ENCODE results near the gene WDCP. TPM values are rescaled to one million over a fixed set of nuclear protein-coding genes. Genes with fewer than 3 reads are reported as not detected.
A peak's percentile ranks its signal among the peaks of the same experiment; 100 is the strongest.

Gene WDCP
- total RNA-seq, 1 experiment from 2014 or later: 36.9 TPM

DNA sequence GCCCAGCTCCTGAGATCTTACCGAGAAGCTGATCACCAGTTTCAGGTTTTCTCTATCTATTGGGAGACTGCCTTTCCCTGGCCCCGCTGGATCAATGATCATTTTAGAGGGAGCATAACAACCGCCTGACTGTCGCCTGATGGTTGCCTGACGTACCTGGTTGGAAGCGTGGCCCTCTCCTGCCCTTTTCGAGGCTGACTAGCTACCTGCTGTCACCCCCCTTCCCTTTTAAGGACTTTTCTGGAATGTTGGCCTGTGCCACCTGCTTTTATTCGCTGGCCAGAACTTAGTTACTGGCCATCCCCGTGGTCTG is 37.9 kb downstream of the WDCP start:
- H3K27me3 ChIP-seq (ENCODE audit: insufficient read depth, low read length): no peaks in the 10 kb centered on the region; the same call in 1 of the 2 replicates
- H3K27ac Mint-ChIP-seq: peak overlapping the region in 1 of 3 experiments; percentile 85; a peak in 1 of 7 replicates
- H3K23me2 ChIP-seq (ENCODE audit: insufficient read length, low read depth, low read length, poor library complexity, severe bottlenecking): no peaks in the 10 kb centered on the region
- no peak overlapping the region for H2BK15ac ChIP-seq (ENCODE audit: low read depth, low read length)
- H2AK5ac ChIP-seq (ENCODE audit: insufficient read length, low read length): no peak overlapping the region
- peaks cover 15% of the 10 kb centered on the region for H3K27me3 Mint-ChIP-seq (ENCODE audit: low read depth)
- H3T11ph ChIP-seq (ENCODE audit: low read length): no peak overlapping the region
- no peak overlapping the region for H4K8ac ChIP-seq (replicated peaks; ENCODE audit: insufficient read length, low read depth, low read length)
- no CpG with 5 or more reads among the region's 9 CpGs for WGBS (ENCODE audit: extremely low coverage, insufficient read length, low lambda C conversion rate)
- H2BK120ac ChIP-seq (ENCODE audit: low read depth, low read length, poor library complexity, severe bottlenecking): no peak overlapping the region
- no peak overlapping the region for H3K56ac ChIP-seq (ENCODE audit: insufficient read length, low read depth, low read length)
- H4K5ac ChIP-seq (ENCODE audit: insufficient read length, low read depth, low read length): no peak overlapping the region
- peak overlapping the region; percentile 60 to 62; a peak in 4 of 5 replicates for H3K4me3 Mint-ChIP-seq
- no peaks in the 10 kb centered on the region for H3K9me3 Mint-ChIP-seq
- no peak overlapping the region for H3K27ac ChIP-seq (ENCODE audit: insufficient read length, low read depth, low read length)
- no peak for DNase-seq
- H2BK5ac ChIP-seq (ENCODE audit: insufficient read length, low read length): no peak overlapping the region
- H3K4ac ChIP-seq (ENCODE audit: low read depth, low read length): no peak overlapping the region
- H2BK20ac ChIP-seq (ENCODE audit: low read depth, low read length, poor library complexity, severe bottlenecking): no peak overlapping the region
- peaks cover 20 to 21% of the 10 kb centered on the region in 2 experiments for H3K4me1 Mint-ChIP-seq
- no peaks in the 10 kb centered on the region; a peak in 1 of 7 replicates for H3K36me3 Mint-ChIP-seq (ENCODE audit: insufficient read depth in 1 of 3, low read depth in 3 of 3)
- H3K9me3 ChIP-seq (ENCODE audit: control insufficient read depth, low read depth, low read length): no peaks in the 10 kb centered on the region
- no peak overlapping the region for H2AFZ ChIP-seq (ENCODE audit: low read length)
- no peak overlapping the region for H2BK12ac ChIP-seq (ENCODE audit: insufficient read length, low read depth, low read length)
- peak overlapping the region; percentile 45 for H3K4me2 ChIP-seq (ENCODE audit: insufficient read depth, insufficient read length, low read length)
- H3K4me1 ChIP-seq (ENCODE audit: insufficient read depth, low read length): no peaks in the 10 kb centered on the region; the same call in 1 of the 2 replicates
- H3K9ac ChIP-seq (ENCODE audit: extremely low read depth, insufficient read length, low read length): no peak overlapping the region
- H4K20me1 ChIP-seq (ENCODE audit: control insufficient read depth, insufficient read depth, insufficient read length): no peaks in the 10 kb centered on the region
- peak overlapping the region; percentile 95; the same call in 1 of the 2 replicates for H3K14ac ChIP-seq (ENCODE audit: insufficient read depth, low read length)
- H3K79me2 ChIP-seq (ENCODE audit: insufficient read depth, low read length): no peaks in the 10 kb centered on the region
- no peaks in the 10 kb centered on the region for H3K79me1 ChIP-seq (ENCODE audit: insufficient read depth, low read depth, low read length, poor library complexity, severe bottlenecking)
- no peak overlapping the region for H3K23ac ChIP-seq (ENCODE audit: insufficient read length, low read depth, low read length)
- TF ChIP-seq, protein P1, sequence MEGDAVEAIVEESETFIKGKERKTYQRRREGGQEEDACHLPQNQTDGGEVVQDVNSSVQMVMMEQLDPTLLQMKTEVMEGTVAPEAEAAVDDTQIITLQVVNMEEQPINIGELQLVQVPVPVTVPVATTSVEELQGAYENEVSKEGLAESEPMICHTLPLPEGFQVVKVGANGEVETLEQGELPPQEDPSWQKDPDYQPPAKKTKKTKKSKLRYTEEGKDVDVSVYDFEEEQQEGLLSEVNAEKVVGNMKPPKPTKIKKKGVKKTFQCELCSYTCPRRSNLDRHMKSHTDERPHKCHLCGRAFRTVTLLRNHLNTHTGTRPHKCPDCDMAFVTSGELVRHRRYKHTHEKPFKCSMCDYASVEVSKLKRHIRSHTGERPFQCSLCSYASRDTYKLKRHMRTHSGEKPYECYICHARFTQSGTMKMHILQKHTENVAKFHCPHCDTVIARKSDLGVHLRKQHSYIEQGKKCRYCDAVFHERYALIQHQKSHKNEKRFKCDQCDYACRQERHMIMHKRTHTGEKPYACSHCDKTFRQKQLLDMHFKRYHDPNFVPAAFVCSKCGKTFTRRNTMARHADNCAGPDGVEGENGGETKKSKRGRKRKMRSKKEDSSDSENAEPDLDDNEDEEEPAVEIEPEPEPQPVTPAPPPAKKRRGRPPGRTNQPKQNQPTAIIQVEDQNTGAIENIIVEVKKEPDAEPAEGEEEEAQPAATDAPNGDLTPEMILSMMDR (conservative IDR thresholded peaks at IDR 0.05): no peak
- H4K91ac ChIP-seq (ENCODE audit: insufficient read length, low read depth, low read length): no peak overlapping the region
- no peak overlapping the region for H3K18ac ChIP-seq (ENCODE audit: insufficient read length, low read depth, low read length)
